ENCODE results near the gene KHK. TPM values are rescaled to one million over a fixed set of nuclear protein-coding genes. Genes with fewer than 3 reads are reported as not detected.

The KHK gene
- total and polyA plus RNA-seq, 9 of the 15 experiments (the other 6 are each of a cell fraction or from before 2014, with no cell fraction given), result 1.5 to 10.7 (median 5.2) TPM

GRCh38 chr2:27128668-27129571, 42.3 kb downstream of the KHK start:
- H3K4me1 ChIP-seq (replicated peaks in 1 of 2; ENCODE audit: control insufficient read depth in 2 of 2, insufficient read depth in 2 of 2, low read length in 2 of 2), result peaks cover 13 to 20% of the 10 kb centered on the region in 2 experiments; a peak in 4 of 5 replicates
- no peaks in the 10 kb centered on the region for H3K27me3 ChIP-seq (ENCODE audit: control insufficient read depth in 2 of 2, insufficient read depth in 2 of 2, low read length in 2 of 2)
- intact Hi-C loops (cut with micrococcal nuclease), result no loop called here
- ATAC-seq (no peak; the same call in 2 of the 3 replicates), FAIRE-seq (no peak), DNase-seq (ENCODE audit: extremely low read depth in 1 of 4, low spot score in 3 of 4) (no peak)
- CTCF ChIA-PET (ENCODE audit: low intra/inter-chr PET ratio), result no interaction called here
- no peaks in the 10 kb centered on the region; the same call in 1 of the 2 replicates for H4K20me1 ChIP-seq (replicated peaks; ENCODE audit: control insufficient read depth, insufficient read depth, low read length)
- TF ChIP-seq WHSC1 (IDR thresholded peaks at IDR 0.05; ENCODE audit: low read length) (no peak), POLR2A (conservative IDR thresholded peaks at IDR 0.05) (0 out of 2 replicates have a peak, but pooled peaks have one; percentile 37), CTCF (IDR thresholded peaks at IDR 0.05 in 2 of 3, conservative IDR thresholded peaks at IDR 0.05 in 1 of 3; ENCODE audit: insufficient read depth in 2 of 3, low read depth in 1 of 3, low read length in 3 of 3) (no peak)
- H3K36me3 ChIP-seq (ENCODE audit: control insufficient read depth, insufficient read depth, low read length), result peaks cover 42% of the 10 kb centered on the region; the same call in 2 of the 3 replicates
- WGBS (ENCODE audit: insufficient coverage, low coverage, missing lambda C conversion rate), result 67% methylated on average over 11 of the region's 11 CpGs
- in situ Hi-C loops (cut with MboI), result no loop called here
- H3K9ac ChIP-seq (ENCODE audit: insufficient read depth in 1 of 2, low read depth in 2 of 2, low read length in 2 of 2), result no peak overlapping the region
- H3K79me2 ChIP-seq (ENCODE audit: control insufficient read depth, insufficient read depth, low read length), result peaks cover 15% of the 10 kb centered on the region
- H2AFZ ChIP-seq (ENCODE audit: low read depth, low read length), result no peak overlapping the region
- BruUV-seq (replicated peaks), result no TSS peak
- POLR2A ChIA-PET, result interaction anchor here (0.5 to 1.2 kb wide), 4 partner anchors 10 to 177 kb away, joined by 3 read pairs; no protein-coding TSS in a partner anchor
- no peak overlapping the region for H3K4me3 ChIP-seq
- no peaks in the 10 kb centered on the region for H3K9me3 ChIP-seq (replicated peaks; ENCODE audit: control insufficient read depth, insufficient read depth, low read depth, low read length)
- peaks cover 8% of the 10 kb centered on the region for H3K9me1 ChIP-seq (ENCODE audit: control insufficient read depth, insufficient read depth, low read length)
- H3K4me2 ChIP-seq (ENCODE audit: insufficient read depth, low read length), result no peak overlapping the region
- no peak overlapping the region for H3K27ac ChIP-seq (ENCODE audit: extremely low read depth, low read depth, low read length)
